ENCODE results near the gene UTRN.

Gene UTRN

DNA sequence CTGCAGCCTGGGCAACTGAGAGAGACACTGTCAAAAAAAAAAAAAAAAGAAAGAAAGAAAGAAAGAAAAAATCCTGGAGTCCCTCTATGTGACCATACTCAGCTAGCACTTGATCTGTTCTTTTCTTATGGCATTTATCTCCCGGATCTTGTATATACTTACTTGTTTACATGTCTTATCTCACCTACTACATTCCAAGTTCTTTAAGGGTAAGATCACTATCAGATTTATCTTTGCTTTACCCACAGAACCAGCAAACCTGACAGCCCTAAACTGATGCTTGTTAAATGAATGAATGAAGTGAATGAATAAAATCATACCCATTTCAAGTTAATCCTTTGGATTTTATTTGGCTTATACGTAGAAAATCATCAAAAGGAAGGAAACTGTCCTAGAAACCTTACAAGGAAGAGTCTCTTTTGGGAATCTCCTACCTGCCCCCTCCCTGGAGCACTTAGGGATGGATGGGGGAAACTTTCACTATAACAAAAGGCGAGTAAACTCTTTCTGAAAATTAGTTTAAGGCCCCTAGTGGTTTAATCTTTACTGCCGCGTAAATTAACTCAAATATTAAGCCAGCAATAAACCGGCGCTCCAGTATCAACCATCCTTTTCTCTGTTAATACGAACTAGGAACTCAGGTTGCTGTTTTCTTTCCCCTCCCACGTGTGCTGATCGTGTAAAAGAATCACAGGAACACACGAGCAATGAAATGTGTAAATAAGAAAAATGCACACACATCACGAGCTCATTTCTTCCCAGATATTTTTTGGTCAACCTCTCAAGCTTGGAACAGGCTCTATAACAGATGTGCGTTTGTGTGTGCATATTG, 1.3 kb upstream of the UTRN start:
- no peak for DNase-seq

DNA sequence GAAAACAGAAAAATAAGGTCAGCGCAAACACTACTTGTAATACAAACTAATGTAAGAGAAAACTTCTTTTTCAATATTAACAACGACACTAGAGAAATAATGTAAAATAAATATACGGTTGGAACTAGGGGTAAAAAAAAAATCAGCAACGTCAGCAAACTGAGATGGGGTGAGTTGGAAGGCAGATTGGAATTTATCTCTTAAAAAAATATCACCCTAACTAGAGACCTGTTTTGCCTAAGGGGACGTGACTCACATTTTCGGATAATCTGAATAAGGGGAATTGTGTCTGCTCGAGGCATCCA, 705 bp upstream of the UTRN start:
- DNase-seq, result no peak

- DNase-seq, result no peak
These were observed 338 bp downstream of the UTRN start for GRCh38 chr6:144285548-144285797.

- peak; percentile 43 to 44 for DNase-seq
These were observed 815 bp downstream of the UTRN start for GRCh38 chr6:144285798-144286502.

GRCh38 chr6:144286503-144287393, 1.6 kb downstream of the UTRN start:
- peak; percentile 20 for DNase-seq

GRCh38 chr6:144289006-144289405, 3.9 kb downstream of the UTRN start:
- no peak for DNase-seq

GRCh38 chr6:144292372-144292771, 7.2 kb downstream of the UTRN start:
- DNase-seq, result no peak

GRCh38 chr6:144294016-144294415, 8.9 kb downstream of the UTRN start:
- DNase-seq, result no peak

GRCh38 chr6:144295211-144295610, 10.1 kb downstream of the UTRN start:
- DNase-seq, result no peak

GRCh38 chr6:144295981-144296767, 11.0 kb downstream of the UTRN start:
- no peak for DNase-seq

- DNase-seq, result no peak
These were observed 11.8 kb downstream of the UTRN start for GRCh38 chr6:144296973-144297372.

DNA sequence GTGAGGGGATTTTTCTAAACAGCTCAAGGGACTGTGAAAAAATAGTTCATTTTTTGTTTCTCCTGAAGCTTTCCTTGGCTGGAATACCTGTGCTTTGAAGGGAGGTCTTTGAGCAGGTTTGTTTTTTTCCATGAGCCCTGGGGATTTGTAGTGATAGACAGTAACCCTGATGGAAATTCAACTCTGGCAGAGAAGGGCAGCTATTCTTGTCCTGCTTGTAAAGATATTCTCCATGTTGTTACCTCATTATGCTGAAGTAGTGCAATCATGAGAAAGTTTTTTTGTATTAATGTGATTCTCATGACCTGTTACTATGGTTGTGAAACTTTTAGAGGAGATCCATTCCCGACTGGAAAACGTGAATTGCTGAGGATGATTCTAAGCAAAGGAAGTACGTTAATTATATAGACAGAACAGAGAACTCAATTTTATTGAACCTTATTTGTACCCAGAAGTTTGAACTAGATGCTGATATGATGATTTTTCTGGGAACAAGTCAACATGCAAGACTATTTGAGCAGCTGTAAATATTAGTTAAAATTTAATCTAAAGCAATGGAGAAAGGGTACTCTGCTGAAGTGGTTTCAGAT, 12.5 kb downstream of the UTRN start:
- no peak for DNase-seq

GRCh38 chr6:144298194-144298593, 13.1 kb downstream of the UTRN start:
- no peak for DNase-seq

GRCh38 chr6:144298916-144299315, 13.8 kb downstream of the UTRN start:
- no peak for DNase-seq

DNA sequence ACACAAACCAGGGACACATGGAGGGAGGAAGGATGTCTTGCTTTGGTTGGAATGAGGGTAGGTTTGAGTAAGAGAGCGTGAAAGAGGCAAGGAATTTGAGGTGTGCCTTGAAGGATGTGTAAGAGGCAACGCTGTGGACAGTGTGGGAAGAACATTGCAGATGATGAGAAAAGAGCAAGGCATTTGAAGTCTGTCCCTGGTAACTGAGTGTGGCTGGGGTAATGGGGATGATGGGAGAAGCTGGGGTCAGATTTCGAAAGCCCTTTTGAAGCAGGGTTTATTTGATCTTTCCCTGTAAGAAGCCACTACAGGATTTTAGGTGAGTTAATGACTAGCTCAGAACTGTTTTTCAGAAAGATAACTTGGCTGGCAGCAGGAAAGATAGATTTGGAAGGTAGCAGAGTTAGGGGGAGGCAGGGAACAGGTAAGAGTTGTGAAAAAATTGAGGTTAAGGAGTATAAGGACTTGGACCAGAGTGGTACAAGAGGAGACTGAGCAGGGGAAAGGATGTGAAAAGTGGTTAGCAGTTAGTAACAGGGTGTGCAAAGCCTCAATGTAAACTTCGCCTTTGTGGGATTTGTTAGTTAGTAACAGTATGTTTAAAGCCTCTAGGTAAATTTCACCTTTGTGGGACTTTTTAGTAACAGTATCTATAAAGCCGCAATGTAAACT, 17.7 kb downstream of the UTRN start:
- DNase-seq, result no peak

DNA sequence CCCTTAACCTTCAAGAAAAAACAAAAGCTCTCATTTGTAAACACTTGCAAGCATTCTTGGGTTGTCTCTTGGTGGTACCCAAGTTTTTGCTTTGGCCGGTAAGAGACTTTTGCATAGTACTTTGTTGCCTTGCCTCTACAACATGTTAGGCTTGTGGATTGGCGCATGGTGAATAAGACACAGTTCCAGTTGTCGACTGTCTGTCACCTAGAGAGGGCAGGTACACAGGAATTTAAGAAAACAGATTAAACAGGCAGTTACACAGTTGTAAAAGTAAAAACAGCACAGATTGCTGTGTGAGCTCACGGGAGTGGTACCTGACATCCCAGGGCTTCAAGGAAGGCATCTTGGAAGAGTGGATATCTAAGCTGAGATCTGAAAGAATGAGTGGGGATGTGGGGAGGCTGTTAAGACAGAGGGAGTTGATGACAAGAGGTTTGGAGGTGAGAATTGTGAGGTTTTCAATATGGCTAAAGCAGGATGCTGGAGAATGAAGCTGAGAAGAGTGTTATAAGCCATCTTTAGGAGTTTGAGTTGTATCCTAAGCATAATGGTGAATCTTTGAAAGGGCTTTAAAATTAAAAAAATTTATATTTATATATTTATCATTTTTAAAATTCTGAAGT, 19.2 kb downstream of the UTRN start:
- no peak for DNase-seq

DNA sequence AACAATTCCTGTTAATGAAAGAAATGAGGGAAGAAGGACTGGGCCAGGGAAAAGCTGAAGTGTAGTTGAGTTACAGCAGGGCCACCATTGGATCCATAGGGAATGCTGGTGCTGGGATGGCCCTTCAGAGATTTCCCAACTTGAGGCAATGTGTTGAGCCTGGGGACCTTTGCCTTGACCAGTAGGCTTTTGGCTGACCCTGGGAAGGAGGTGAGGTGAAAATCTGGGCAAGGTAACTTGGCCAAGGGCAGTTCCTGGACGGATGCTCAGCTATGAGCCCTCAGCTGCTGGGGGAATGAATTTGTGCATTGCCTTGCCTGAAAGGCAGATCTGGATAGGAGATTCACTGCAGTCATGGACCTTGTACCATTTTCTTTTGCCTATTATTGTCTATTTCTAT, 20.4 kb downstream of the UTRN start:
- no peak for DNase-seq

DNA sequence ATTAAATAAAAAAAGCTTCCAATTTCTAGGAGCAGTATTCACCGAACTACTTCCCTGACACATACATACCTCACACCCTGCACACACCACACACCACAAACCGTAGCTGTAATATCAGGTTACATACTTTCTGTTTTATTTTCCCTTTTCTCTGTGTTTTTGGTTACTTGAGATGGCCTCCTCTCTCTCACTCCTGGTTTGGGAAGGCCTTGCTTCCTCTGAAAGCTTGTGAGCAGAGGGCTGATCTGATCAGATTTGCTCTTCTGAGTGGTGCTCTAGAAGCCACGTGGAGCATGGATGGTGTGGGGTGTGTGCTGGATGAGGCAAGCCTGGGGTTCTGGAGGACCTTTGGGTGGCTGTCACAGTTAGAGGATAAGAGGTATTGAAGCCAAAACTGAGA, 20.9 kb downstream of the UTRN start:
- no peak for DNase-seq

DNA sequence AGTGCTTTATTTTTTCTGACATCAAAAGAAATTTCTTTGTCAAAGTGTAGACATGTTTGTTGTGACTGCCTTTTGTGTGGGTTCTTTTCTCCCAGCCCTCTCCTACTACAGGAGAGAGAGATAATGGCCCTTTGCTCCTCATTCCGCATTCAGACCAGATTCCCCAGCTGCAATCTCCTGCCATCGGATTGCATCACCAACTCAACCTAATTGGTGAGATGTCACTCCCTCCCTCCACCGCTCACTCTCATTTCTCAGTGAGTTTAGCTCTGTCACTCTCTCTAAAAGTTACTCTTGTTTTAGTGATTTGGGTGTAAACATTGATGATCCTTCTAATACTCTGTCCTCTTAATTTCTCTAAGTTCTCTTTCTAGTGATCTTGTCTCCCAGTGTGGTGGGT, 22.7 kb downstream of the UTRN start:
- DNase-seq, result no peak

DNA sequence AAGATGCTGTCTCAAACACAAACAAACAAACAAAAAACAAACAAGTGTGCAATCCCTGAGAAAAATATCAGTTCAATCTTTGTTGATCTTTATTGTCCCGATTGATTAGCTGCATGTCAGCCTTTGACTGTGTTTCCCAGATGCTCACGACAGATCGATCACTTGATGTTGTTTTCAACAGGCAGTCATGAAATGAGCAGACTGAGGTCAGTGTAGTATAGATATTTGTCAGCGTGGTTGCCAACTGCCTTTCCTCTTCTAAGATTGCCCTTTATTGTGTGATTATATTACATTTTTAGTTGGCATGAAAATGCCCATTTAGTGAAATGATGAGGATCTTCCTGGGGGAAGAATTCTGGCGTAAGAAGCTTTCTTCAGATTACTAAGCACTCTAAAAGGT, 25.6 kb downstream of the UTRN start:
- DNase-seq, result no peak

GRCh38 chr6:144311361-144311760, 26.2 kb downstream of the UTRN start:
- no peak for DNase-seq

All from stimulated activated CD4-positive, alpha-beta T cell treated with anti-CD3 and anti-CD28 coated beads, Interleukin-2, amount 100 ng/mL, for 24 hours (primary cell).